Measurements from ENCODE around the gene TBC1D2.

Gene TBC1D2

DNA sequence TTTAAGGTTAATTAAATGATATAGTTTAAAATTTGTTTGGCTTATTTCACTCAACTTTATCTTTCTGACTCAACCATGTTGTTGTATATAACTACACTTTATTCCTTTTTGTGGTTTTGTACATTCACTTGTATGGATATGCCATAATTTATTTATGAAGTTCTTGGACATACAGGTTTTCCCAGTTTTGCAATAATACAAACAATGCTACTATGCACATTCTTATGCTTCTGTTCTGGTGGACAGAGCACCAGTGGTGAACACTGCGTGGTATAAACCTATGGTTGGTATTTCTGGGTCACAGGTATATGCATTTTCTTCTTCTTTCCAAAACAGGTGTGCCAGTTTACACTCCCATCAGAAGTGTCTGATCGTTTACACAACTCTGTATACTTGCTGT, 100.8 kb downstream of the TBC1D2 start:
- no peak overlapping the region for H3K4me3 ChIP-seq (ENCODE audit: low read depth, low read length)
- in situ Hi-C loops (cut with HindIII; ENCODE audit: low sequenced_read_pairs) = no loop called here
- TF ChIP-seq, protein P1, sequence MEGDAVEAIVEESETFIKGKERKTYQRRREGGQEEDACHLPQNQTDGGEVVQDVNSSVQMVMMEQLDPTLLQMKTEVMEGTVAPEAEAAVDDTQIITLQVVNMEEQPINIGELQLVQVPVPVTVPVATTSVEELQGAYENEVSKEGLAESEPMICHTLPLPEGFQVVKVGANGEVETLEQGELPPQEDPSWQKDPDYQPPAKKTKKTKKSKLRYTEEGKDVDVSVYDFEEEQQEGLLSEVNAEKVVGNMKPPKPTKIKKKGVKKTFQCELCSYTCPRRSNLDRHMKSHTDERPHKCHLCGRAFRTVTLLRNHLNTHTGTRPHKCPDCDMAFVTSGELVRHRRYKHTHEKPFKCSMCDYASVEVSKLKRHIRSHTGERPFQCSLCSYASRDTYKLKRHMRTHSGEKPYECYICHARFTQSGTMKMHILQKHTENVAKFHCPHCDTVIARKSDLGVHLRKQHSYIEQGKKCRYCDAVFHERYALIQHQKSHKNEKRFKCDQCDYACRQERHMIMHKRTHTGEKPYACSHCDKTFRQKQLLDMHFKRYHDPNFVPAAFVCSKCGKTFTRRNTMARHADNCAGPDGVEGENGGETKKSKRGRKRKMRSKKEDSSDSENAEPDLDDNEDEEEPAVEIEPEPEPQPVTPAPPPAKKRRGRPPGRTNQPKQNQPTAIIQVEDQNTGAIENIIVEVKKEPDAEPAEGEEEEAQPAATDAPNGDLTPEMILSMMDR (IDR thresholded peaks at IDR 0.05; ENCODE audit: low read depth, low read length, missing control alignments) = no peak
- no peak for DNase-seq (ENCODE audit: low read depth)

DNA sequence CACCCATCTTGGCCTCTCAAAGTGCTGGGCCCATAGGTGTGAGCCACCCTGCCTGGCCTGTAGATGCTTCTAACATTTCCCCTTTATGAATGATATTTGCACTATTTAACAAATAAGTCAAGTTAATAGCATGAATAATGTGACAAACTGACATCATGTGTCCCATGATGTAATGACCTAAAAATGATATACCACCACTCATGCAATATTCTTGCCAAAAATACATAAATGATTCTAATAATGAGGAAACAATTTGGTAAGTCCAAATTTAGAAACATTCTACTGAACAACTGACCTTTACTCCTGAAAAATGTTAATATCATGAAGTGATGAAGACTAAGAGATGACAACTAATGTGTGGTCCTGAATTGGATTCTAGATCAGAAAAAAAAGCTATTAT, 102.9 kb downstream of the TBC1D2 start:
- in situ Hi-C loops (cut with HindIII; ENCODE audit: low sequenced_read_pairs) = no loop called here
- DNase-seq (ENCODE audit: low read depth) = no peak
- TF ChIP-seq, protein P1 (IDR thresholded peaks at IDR 0.05; ENCODE audit: low read depth, low read length, missing control alignments) = no peak
- H3K4me3 ChIP-seq (ENCODE audit: low read depth, low read length) = no peak overlapping the region

DNA sequence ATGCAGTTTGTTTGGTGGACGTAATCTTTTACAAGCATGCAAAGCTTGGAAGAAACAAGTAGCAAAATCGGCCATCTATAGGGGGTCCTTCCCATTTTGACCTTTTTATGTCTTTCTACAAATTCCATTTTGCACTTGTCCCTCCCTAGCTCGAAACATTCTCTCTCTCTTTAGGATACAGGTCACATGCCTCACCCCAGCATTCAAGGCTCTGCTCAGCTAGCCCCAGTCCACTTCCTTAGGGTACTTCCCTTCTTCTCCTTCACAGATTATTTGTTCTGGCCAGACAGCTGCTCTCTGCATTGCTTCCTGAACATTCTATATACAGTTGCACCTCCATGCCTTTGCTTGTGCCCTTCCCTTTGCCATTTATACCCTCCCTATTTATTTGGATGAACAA, 104.7 kb downstream of the TBC1D2 start:
- TF ChIP-seq, protein P1 (IDR thresholded peaks at IDR 0.05; ENCODE audit: low read depth, low read length, missing control alignments) = no peak
- in situ Hi-C loops (cut with HindIII; ENCODE audit: low sequenced_read_pairs) = no loop called here
- no peak for DNase-seq (ENCODE audit: low read depth)
- no peak overlapping the region for H3K4me3 ChIP-seq (ENCODE audit: low read depth, low read length)

DNA sequence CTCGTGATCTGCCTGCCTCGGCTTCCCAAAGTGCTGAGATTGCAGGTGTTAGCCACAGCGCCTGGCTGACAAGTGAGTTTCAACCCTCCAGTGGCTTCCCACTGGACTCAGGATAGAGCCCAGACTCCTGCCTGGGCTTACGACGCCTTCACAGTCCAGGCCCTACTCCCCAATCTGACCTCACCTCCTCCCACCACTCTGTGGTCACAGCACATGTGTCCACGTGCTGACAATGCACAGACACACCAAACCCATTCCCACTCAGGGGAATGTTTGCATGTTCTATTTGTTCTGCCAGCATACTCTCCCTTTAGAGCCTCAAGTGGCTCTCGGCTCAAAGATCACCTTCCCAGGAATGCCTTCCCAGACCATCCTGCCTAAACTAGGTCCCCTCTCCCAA, 105.3 kb downstream of the TBC1D2 start:
- in situ Hi-C loops (cut with HindIII; ENCODE audit: low sequenced_read_pairs) = no loop called here
- DNase-seq (ENCODE audit: low read depth) = no peak
- H3K4me3 ChIP-seq (ENCODE audit: low read depth, low read length) = no peak overlapping the region

DNA sequence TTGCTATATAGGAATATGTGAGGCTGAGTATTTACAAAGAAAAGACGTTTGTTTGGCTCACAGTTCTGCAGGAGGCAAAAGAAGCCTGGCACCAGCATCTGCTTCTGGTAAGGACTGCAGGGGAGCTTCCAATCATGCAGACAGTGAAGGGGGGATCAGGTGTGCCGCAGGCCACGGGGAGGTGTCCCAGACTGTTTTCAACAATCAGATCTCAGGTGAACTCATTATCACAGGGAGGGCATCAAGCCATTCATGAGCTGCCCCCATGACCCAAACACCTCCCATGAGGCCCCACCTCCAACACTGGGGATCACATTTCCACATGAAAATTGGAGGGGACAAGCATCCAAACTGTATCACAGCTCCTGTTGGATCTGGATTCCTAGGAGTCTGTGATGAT, 106.0 kb downstream of the TBC1D2 start:
- in situ Hi-C loops (cut with HindIII; ENCODE audit: low sequenced_read_pairs) = no loop called here
- no peak for DNase-seq (ENCODE audit: low read depth)
- TF ChIP-seq, protein P1 (IDR thresholded peaks at IDR 0.05; ENCODE audit: low read depth, low read length, missing control alignments) = no peak
- no peak overlapping the region for H3K4me3 ChIP-seq (ENCODE audit: low read depth, low read length)

More for the DNA sequence above, 105.3 kb downstream of the TBC1D2 start:
- TF ChIP-seq, protein P1 (IDR thresholded peaks at IDR 0.05; ENCODE audit: low read depth, low read length, missing control alignments) = no peak
